Activated CD4-positive, alpha-beta memory T cell treated with anti-CD3 and anti-CD28 coated beads, Interleukin-2, amount 10 ng/mL, durations not matched to agents 7 days and 5 days (primary cell): Measurements from ENCODE around the gene PLLP. TPM values are rescaled to one million over a fixed set of nuclear protein-coding genes. Genes with fewer than 3 reads are reported as not detected.
A peak's percentile ranks its signal among the peaks of the same experiment; 100 is the strongest.

Source experiments
- CTCF ChIA-PET: fragments of 350-600 bp; sonication (Branson Sonifier 250); formaldehyde crosslinking; loops from one replicate; lab custom pipeline; 2021; ENCODE audit warnings: antibody characterized with exemption, inconsistent platforms; lab: Charles Lee
- POLR2A ChIA-PET: fragments of 350-600 bp; sonication (Branson Sonifier 250); formaldehyde crosslinking; loops from one replicate; lab custom pipeline; 2021; ENCODE audit warnings: antibody characterized with exemption; lab: Charles Lee
- DNase-seq: peaks from one replicate; pipeline ENCODE4 v3.0.0-alpha.2; 2020
- H3K27ac Mint-ChIP-seq: one replicate; pipeline ENCODE4 v1.8.0; 2021; ENCODE audit warnings: mild to moderate bottlenecking, mixed read lengths
- H3K27me3 Mint-ChIP-seq: one replicate; pipeline ENCODE4 v1.8.0; 2021; ENCODE audit warnings: mixed read lengths
- H3K36me3 Mint-ChIP-seq: one replicate; pipeline ENCODE4 v1.8.0; 2021; ENCODE audit warnings: low read depth, mixed read lengths
- H3K4me1 Mint-ChIP-seq: one replicate; pipeline ENCODE4 v1.8.0; 2021; ENCODE audit warnings: mixed read lengths
- H3K4me3 Mint-ChIP-seq: one replicate; pipeline ENCODE4 v1.8.0; 2021; ENCODE audit warnings: mild to moderate bottlenecking, mixed read lengths
- H3K9me3 Mint-ChIP-seq: one replicate; pipeline ENCODE4 v1.8.0; 2021; ENCODE audit warnings: mixed read lengths
- total RNA-seq, 2 experiments: library from RNA; stranded (reverse); gene quantifications; one replicate each; pipeline ENCODE4 v1.2.3, GENCODE V29; 2021

The PLLP gene
- under 1 TPM in 1 of 2 experiments, not detected in 1; 0.18 TPM for total RNA-seq

DNA sequence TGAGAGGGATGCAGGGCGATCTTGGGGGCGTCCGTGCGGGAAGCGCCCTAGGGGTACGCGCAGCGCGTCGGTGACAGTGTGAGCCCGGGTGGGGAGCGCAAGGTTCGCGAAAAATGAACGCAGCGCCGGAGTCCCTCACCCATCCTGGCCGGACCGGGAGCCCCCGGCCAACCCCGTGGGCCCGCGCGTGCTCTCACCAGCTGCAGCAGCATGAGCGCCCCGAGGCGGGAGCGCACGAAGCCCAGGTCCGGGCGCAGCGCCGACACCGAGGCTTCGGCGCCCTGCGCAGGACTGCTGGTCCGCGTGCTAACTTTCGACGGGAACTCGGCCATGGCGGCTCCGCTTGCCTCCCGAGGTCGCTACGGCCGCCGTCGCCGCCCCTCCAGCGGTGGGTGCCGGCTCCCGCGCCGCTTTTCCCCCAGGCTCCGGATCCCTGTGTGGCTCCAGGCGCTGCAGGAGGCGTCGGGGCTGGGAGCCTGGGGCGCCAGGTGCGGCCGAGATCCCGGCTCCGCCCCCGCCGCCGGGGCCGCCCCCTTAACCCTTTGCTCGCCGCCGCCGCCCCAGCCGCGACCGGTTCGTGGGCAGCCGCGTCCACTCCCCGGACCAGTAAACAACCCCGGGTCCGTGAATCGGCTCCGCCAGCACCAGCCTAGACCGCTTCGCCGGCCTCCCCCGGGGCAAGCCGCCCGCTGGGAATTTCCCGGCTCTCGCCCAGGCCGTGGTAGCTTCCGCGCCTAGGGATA is at the start of gene PLLP:
PLLP (minus strand) TSS at position 464 of the 743 bp plus-strand sequence; CDS start at position 332, 132 bp downstream.
- no peaks in the 10 kb centered on the region for H3K9me3 Mint-ChIP-seq
- no peak within 1 kb of the TSS for H3K27ac Mint-ChIP-seq
- H3K27me3 Mint-ChIP-seq, result peaks cover 36% of the 10 kb centered on the region
- peaks cover 22% of the 10 kb centered on the region for H3K4me1 Mint-ChIP-seq
- DNase-seq, result peak; percentile 25
- ChIA-PET CTCF (interaction anchor here (1.7 kb wide), 1 partner anchor 16 kb away, joined by 4 read pairs; no protein-coding TSS in a partner anchor), POLR2A (no interaction called here)
- H3K36me3 Mint-ChIP-seq, result no peaks in the 10 kb centered on the region
- peak within 1 kb of the TSS; percentile 60 for H3K4me3 Mint-ChIP-seq

GRCh38 chr16:57333402-57333801 is 48.9 kb upstream of the PLLP start:
- DNase-seq, result no peak
- CTCF ChIA-PET, result no interaction called here
- H3K27me3 Mint-ChIP-seq, result peaks cover 30% of the 10 kb centered on the region
- no peak overlapping the region for H3K4me3 Mint-ChIP-seq
- POLR2A ChIA-PET, result no interaction called here
- peaks cover 2% of the 10 kb centered on the region for H3K4me1 Mint-ChIP-seq
- H3K27ac Mint-ChIP-seq, result no peak overlapping the region
- no peaks in the 10 kb centered on the region for H3K9me3 Mint-ChIP-seq
- no peaks in the 10 kb centered on the region for H3K36me3 Mint-ChIP-seq

DNA sequence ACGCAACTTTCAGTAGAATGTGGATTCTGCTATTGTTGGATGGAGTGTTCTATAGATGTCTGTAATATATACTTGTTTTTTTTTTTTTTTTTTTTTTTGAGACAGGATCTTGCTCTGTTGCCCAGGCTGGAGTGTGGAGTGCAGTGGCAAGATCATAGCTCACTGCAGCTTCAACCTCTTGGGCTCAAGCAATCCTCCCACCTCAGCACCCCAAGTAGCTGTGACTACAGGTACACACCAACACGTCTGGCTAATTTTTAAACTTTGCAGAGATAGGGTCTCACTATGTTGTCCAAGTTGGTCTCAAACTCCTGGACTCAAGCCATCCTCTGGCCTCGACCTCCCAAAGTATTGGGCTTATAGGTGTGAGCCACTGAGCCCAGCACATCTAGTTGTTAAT is 46.9 kb upstream of the PLLP start:
- CTCF ChIA-PET, result interaction anchor here (1.3 kb wide), 1 partner anchor 87 kb away, joined by 4 read pairs; no protein-coding TSS in a partner anchor
- no peaks in the 10 kb centered on the region for H3K36me3 Mint-ChIP-seq
- H3K27me3 Mint-ChIP-seq, result peaks cover 27% of the 10 kb centered on the region
- no peak overlapping the region for H3K4me3 Mint-ChIP-seq
- H3K9me3 Mint-ChIP-seq, result no peaks in the 10 kb centered on the region
- no peak for DNase-seq
- H3K4me1 Mint-ChIP-seq, result peaks cover 2% of the 10 kb centered on the region
- POLR2A ChIA-PET, result no interaction called here
- no peak overlapping the region for H3K27ac Mint-ChIP-seq

DNA sequence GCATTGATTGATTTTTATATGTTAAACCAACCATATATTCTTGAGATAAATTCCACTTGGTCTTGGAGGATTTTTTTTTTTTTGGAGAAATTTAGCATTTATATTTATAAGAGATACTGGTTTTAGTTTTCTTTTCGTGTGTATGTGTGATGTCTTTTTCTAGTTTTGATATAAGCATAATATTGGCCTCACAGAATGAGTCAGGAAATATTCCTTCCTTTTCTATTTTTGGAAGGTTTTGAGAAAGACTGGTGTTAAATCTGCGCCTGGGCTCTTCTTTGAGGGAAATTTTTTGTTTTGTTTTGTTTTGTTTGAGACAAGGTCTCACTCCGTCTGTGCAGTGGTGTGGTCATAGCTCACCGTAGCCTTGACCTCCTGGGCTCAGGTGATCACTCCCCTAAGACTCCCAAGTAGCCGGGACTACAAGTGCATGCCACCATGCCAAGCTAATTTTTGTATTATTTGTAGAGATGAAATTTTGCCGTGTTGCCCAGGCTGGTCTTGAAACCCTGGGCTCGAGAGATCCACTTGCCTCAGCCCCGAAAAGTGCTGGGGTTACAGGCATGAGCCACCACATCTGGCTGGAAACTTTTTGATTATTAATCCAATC is 45.4 kb upstream of the PLLP start:
- CTCF ChIA-PET, result interaction anchor here (1.0 to 1.3 kb wide), 2 partner anchors 16 to 89 kb away, joined by 4 to 5 read pairs; no protein-coding TSS in a partner anchor

GRCh38 chr16:57325458-57325857 is 41.0 kb upstream of the PLLP start:
- no peak overlapping the region for H3K4me3 Mint-ChIP-seq
- H3K9me3 Mint-ChIP-seq, result no peaks in the 10 kb centered on the region
- H3K27ac Mint-ChIP-seq, result no peak overlapping the region
- POLR2A ChIA-PET, result no interaction called here
- H3K27me3 Mint-ChIP-seq, result peaks cover 3% of the 10 kb centered on the region
- CTCF ChIA-PET, result no interaction called here
- no peaks in the 10 kb centered on the region for H3K36me3 Mint-ChIP-seq
- no peak for DNase-seq
- peaks cover 2% of the 10 kb centered on the region for H3K4me1 Mint-ChIP-seq

More for the DNA sequence above, 45.4 kb upstream of the PLLP start:
- H3K9me3 Mint-ChIP-seq, result no peaks in the 10 kb centered on the region
- peaks cover 2% of the 10 kb centered on the region for H3K4me1 Mint-ChIP-seq
- H3K27me3 Mint-ChIP-seq, result peaks cover 20% of the 10 kb centered on the region
- POLR2A ChIA-PET, result no interaction called here
- H3K4me3 Mint-ChIP-seq, result no peak overlapping the region
- DNase-seq, result no peak
- H3K36me3 Mint-ChIP-seq, result no peaks in the 10 kb centered on the region
- no peak overlapping the region for H3K27ac Mint-ChIP-seq

- Mint-ChIP-seq H3K9me3 (no peaks in the 10 kb centered on the region), H3K4me1 (peaks cover under 1% of the 10 kb centered on the region), H3K27me3 (peaks cover 3% of the 10 kb centered on the region), H3K27ac (no peak overlapping the region), H3K4me3 (no peak overlapping the region), H3K36me3 (no peaks in the 10 kb centered on the region)
- ChIA-PET CTCF (no interaction called here), POLR2A (no interaction called here)
- DNase-seq, result no peak
Measured at GRCh38 chr16:57324749-57325148, 40.3 kb upstream of the PLLP start.

DNA sequence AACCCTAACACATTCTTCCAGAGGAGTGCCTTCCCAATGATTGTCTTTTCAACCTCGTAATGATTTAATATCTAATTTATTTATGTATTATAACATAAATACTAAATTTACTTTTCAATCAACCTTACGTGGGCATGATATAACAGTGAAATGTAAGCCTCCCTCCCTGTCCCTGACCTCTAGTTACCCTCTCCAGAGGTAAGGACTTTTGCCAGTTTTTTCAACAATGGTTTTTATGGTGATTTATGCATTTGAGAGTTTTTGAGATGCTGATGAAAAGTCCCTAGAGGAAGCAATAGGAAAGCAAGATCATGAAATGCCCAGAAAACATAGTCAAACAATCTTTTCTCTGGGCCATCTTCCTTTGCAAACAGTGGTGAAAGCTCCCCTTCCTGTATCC is 35.2 kb upstream of the PLLP start:
- Mint-ChIP-seq H3K9me3 (no peaks in the 10 kb centered on the region), H3K4me1 (peaks cover 4% of the 10 kb centered on the region), H3K27ac (no peak overlapping the region), H3K36me3 (no peaks in the 10 kb centered on the region), H3K27me3 (no peaks in the 10 kb centered on the region), H3K4me3 (no peak overlapping the region)
- POLR2A ChIA-PET, result no interaction called here
- CTCF ChIA-PET, result no interaction called here
- DNase-seq, result no peak

DNA sequence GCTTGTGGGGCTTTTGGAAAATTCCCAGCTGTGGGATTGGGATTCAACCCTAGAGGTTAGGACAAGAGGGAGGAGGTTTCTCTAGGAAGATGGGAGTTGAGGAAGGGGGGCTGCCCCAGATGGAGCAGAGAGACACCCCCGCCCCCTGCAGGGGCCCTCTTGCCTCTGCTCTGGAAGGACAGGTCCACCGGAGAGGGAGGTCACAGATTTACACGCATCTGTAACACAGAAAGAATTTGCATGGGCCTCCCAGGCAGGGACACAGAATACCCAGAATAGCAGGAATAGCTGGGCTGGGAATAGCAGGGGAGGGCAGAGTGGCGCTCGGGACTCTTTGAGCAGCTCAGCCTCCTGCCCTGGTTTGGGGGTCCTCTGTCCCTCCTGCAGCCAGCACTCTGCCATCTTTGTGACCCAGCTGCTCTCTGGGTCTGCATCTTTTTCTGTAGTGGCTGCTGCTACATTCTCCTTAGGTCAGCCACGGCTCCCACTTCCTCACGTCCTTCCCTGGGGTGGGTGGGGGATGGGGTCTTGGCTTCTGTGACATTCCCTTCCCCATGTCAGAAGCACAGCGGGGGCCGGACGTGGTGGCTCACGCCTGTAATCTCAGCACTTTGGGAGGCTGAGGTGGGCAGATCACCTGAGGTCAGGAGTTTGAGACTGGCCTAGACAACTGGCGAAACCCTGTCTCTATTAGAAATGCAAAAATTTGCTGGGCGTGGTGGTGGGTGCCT is 33.9 kb upstream of the PLLP start:
- H3K27ac Mint-ChIP-seq, result no peak overlapping the region

DNA sequence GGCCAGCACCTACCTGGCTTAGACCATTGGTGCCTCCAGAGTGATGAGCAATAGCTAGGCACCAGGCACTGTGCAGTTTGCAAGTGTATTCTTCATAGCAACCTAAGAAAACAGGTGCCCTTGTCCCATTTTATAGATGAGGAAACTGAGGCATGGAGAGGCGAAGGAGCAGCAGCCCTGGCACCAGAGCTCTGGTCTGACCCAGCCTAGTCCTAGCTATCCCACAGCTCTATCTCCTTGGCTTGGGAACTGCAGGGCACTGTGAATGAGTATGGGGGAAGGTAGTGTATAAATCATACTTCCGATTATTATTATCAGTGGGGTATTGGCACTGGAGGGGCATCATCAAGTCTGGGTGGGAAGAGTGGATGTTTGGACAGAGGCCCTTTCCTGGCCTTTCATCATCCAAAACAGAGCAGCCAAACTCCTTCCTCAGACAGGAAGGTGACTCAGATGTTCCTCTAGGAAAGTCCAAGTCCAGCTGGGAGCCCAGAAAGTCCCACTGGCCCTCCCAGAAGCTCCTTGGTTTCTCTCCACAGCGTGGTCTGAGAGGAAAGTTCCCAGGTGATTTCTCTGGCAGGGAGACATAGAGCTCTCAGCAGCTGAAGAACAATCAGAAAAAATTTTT is 32.0 kb upstream of the PLLP start:
- peaks cover 7% of the 10 kb centered on the region for H3K27me3 Mint-ChIP-seq
- no peak overlapping the region for H3K27ac Mint-ChIP-seq
- no peaks in the 10 kb centered on the region for H3K9me3 Mint-ChIP-seq
- peaks cover 15% of the 10 kb centered on the region for H3K4me1 Mint-ChIP-seq
- peak; percentile 9 for DNase-seq
- POLR2A ChIA-PET, result no interaction called here
- H3K4me3 Mint-ChIP-seq, result no peak overlapping the region
- no peaks in the 10 kb centered on the region for H3K36me3 Mint-ChIP-seq
- CTCF ChIA-PET, result interaction anchor here (1.2 kb wide), 1 partner anchor 101 kb away, joined by 4 read pairs; no protein-coding TSS in a partner anchor

More for the DNA sequence above, 33.9 kb upstream of the PLLP start:
- Mint-ChIP-seq H3K36me3 (no peaks in the 10 kb centered on the region), H3K4me1 (peaks cover 13% of the 10 kb centered on the region), H3K4me3 (no peak overlapping the region), H3K9me3 (no peaks in the 10 kb centered on the region), H3K27me3 (no peaks in the 10 kb centered on the region)
- ChIA-PET CTCF (no interaction called here), POLR2A (no interaction called here)
- DNase-seq, result no peak

DNA sequence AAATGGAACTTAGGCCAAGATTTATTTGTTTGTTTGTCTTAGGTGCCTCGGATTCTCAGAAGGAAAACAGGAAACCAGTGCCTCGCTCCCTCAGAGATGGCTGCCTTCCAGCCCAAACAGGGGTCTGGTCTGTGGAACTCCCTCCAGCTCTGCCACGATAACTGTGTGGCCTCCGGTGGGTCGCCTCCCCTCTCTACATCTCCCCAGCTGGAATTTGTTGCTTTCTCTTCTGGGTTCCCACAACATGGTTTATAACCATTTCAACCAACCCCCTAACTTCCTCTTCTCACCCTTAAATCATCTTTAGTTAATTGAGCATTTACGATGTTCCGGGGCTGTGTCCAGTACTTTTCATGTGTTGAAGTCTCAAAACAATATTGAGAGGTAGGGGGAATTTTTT is 30.9 kb upstream of the PLLP start:
- H3K4me1 Mint-ChIP-seq, result peaks cover 15% of the 10 kb centered on the region
- H3K9me3 Mint-ChIP-seq, result no peaks in the 10 kb centered on the region
- POLR2A ChIA-PET, result no interaction called here
- peaks cover 7% of the 10 kb centered on the region for H3K27me3 Mint-ChIP-seq
- no peaks in the 10 kb centered on the region for H3K36me3 Mint-ChIP-seq
- CTCF ChIA-PET, result no interaction called here
- H3K27ac Mint-ChIP-seq, result no peak overlapping the region
- DNase-seq, result peak; percentile 11
- H3K4me3 Mint-ChIP-seq, result no peak overlapping the region

DNA sequence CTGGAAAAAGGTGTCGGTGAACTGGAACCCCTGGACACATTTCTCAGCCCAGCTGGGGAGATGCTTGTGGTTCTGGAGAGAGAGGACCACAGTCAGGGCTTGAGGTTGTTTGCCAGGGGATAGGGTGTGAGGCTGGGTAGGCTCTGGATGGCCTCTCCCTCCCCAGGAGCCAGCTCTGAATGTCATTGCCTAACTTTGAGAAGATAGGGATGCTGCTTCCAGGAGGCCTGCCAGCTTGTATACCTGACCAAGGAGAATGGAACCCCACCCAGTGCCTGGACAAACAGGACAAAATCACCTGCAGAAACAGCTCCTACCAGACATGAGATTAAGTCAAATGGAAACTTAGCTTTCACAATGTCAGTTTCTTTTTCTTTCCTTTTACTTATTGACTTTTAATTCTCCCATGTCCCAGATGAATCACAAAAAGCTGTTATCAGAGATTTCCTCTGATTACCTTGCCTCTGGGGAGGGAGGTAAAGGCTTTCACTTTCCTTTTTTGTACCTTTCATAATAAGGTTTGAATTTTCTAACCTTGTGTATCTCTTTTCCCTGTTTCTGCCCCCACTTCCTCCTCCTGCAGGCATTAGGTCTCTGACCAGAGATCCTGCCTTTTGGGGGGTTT is 29.8 kb upstream of the PLLP start:
- peak; percentile 14 for DNase-seq
- Mint-ChIP-seq H3K27me3 (peaks cover 7% of the 10 kb centered on the region), H3K27ac (no peak overlapping the region), H3K36me3 (no peaks in the 10 kb centered on the region), H3K4me1 (peaks cover 15% of the 10 kb centered on the region), H3K9me3 (no peaks in the 10 kb centered on the region), H3K4me3 (no peak overlapping the region)
- POLR2A ChIA-PET, result interaction anchor here (1.0 to 1.4 kb wide), 2 partner anchors 14 to 128 kb away, joined by 3 to 6 read pairs; partner anchors contain the start of genes PSME3IP1 and RSPRY1
- CTCF ChIA-PET, result interaction anchor here (1.0 to 1.3 kb wide), 3 partner anchors 13 to 105 kb away, joined by 3 to 7 read pairs (median 3); no protein-coding TSS in a partner anchor

GRCh38 chr16:57313509-57313908 is 29.0 kb upstream of the PLLP start:
- Mint-ChIP-seq H3K36me3 (no peaks in the 10 kb centered on the region), H3K27me3 (peaks cover 7% of the 10 kb centered on the region), H3K9me3 (no peaks in the 10 kb centered on the region), H3K4me1 (peaks cover 15% of the 10 kb centered on the region), H3K27ac (no peak overlapping the region), H3K4me3 (no peak overlapping the region)
- CTCF ChIA-PET, result interaction anchor here (1.0 to 1.3 kb wide), 2 partner anchors 13 to 103 kb away, joined by 3 to 7 read pairs; no protein-coding TSS in a partner anchor
- POLR2A ChIA-PET, result interaction anchor here (1.0 to 1.4 kb wide), 2 partner anchors 14 to 128 kb away, joined by 3 to 6 read pairs; partner anchors contain the start of genes PSME3IP1 and RSPRY1
- no peak for DNase-seq
